DOHH2 (cell line): ENCODE data around the gene TLK1.

Experiments
- CTCF ChIP-seq: fragments of 200-600 bp; sonication (generic); IDR thresholded peaks from one replicate; pipeline ENCODE4 v1.5.1; 2014; ENCODE audit warnings: antibody characterized with exemption, mild to moderate bottlenecking, low read depth, low read length; ENCODE audit not compliant: poor library complexity, severe bottlenecking
- EZH2phosphoT487 ChIP-seq: fragments of 200-600 bp; sonication (generic); IDR thresholded peaks from 2 replicates; pipeline ENCODE4 v1.6.1; 2017; ENCODE audit warnings: borderline replicate concordance, mild to moderate bottlenecking, antibody characterized with exemption, low read length, moderate library complexity, mixed read lengths

- TF ChIP-seq CTCF (no peak), EZH2phosphoT487 (no peak)
Measured at GRCh38 chr2:171100370-171100769, 60.3 kb downstream of the TLK1 start.
